Neural progenitor cell (in vitro differentiated cells): ENCODE results near the gene ALLC. TPM values are rescaled to one million over a fixed set of nuclear protein-coding genes. Genes with fewer than 3 reads are reported as not detected.

Experiments
- DNase-seq: peaks from one replicate; pipeline ENCODE4 v3.0.0-alpha.2; 2016; ENCODE audit warnings: low spot score
- H2AFZ ChIP-seq: fragments of 200-600 bp; sonication (generic); replicated peaks from 2 replicates; pipeline ENCODE4 v1.6.1; 2016; ENCODE audit warnings: antibody characterized with exemption
- H3F3A ChIP-seq: fragments of 200-600 bp; sonication (generic); 2 replicates; pipeline ENCODE4 v1.6.1; 2016; ENCODE audit warnings: antibody characterized with exemption, low read depth
- H3K27ac ChIP-seq: fragments of 200-600 bp; sonication (generic); 2 replicates; pipeline ENCODE4 v1.5.1; 2016; ENCODE audit warnings: mild to moderate bottlenecking
- H3K27me3 ChIP-seq: fragments of 200-600 bp; sonication (generic); 2 replicates; pipeline ENCODE4 v1.6.1; 2016; ENCODE audit warnings: mild to moderate bottlenecking, moderate library complexity
- H3K36me3 ChIP-seq: fragments of 200-600 bp; sonication (generic); 2 replicates; pipeline ENCODE4 v1.5.1; 2016
- H3K4me1 ChIP-seq: fragments of 200-600 bp; sonication (generic); 2 replicates; pipeline ENCODE4 v1.6.1; 2016; ENCODE audit warnings: mixed run types
- H3K4me2 ChIP-seq: fragments of 200-600 bp; sonication (generic); 2 replicates; pipeline ENCODE4 v1.6.1; 2016
- H3K4me3 ChIP-seq: fragments of 200-600 bp; sonication (generic); 2 replicates; pipeline ENCODE4 v1.5.1; 2016
- H3K79me2 ChIP-seq: fragments of 200-600 bp; sonication (generic); 2 replicates; pipeline ENCODE4 v1.6.1; 2016; ENCODE audit warnings: low read depth
- H3K9ac ChIP-seq: fragments of 200-600 bp; sonication (generic); 2 replicates; pipeline ENCODE4 v1.6.1; 2016
- H3K9me3 ChIP-seq: fragments of 200-600 bp; sonication (generic); 2 replicates; pipeline ENCODE4 v1.5.1; 2016; ENCODE audit warnings: low read depth
- H4K20me1 ChIP-seq: fragments of 200-600 bp; sonication (generic); 2 replicates; pipeline ENCODE4 v1.6.1; 2016; ENCODE audit warnings: low read depth
- H3K27ac Mint-ChIP-seq: 3 replicates; pipeline ENCODE4 v1.8.0; 2021; ENCODE audit warnings: mixed read lengths
- H3K27me3 Mint-ChIP-seq: 2 replicates; pipeline ENCODE4 v1.8.0; 2022; ENCODE audit warnings: low read depth, mild to moderate bottlenecking, inconsistent platforms, moderate library complexity, mixed read lengths; ENCODE audit not compliant: insufficient read depth
- H3K36me3 Mint-ChIP-seq: 3 replicates; pipeline ENCODE4 v1.8.0; 2021; ENCODE audit warnings: mixed read lengths
- H3K4me1 Mint-ChIP-seq: 3 replicates; pipeline ENCODE4 v1.8.0; 2021; ENCODE audit warnings: mixed read lengths
- H3K4me3 Mint-ChIP-seq: 3 replicates; pipeline ENCODE4 v1.8.0; 2021; ENCODE audit warnings: mild to moderate bottlenecking, moderate library complexity, mixed read lengths
- H3K9me3 Mint-ChIP-seq: 3 replicates; pipeline ENCODE4 v1.8.0; 2020; ENCODE audit warnings: mixed read lengths
- EZH2 ChIP-seq: fragments of 200-600 bp; sonication (generic); IDR thresholded peaks from 2 replicates; pipeline ENCODE4 v1.6.1; 2017; ENCODE audit warnings: antibody characterized with exemption, mild to moderate bottlenecking, moderate library complexity
- EZH2phosphoT487 ChIP-seq: fragments of 200-600 bp; sonication (generic); IDR thresholded peaks from 2 replicates; pipeline ENCODE4 v1.6.1; 2017; ENCODE audit warnings: antibody characterized with exemption
- total RNA-seq: library from RNA; depleted of rRNA; stranded (reverse); fragments of >200 nt; gene quantifications from 2 replicates; pipeline ENCODE4 v1.2.3, GENCODE V29; 2015; ENCODE audit warnings: low replicate concordance
- TF ChIP-seq, protein P1 (sequence below): fragments of 200-600 bp; sonication (generic); IDR thresholded peaks from 2 replicates; pipeline ENCODE4 v1.5.1; 2017; ENCODE audit warnings: antibody characterized with exemption, mild to moderate bottlenecking

Gene ALLC
- total RNA-seq, 1 donor from 2014 or later, result not detected

DNA sequence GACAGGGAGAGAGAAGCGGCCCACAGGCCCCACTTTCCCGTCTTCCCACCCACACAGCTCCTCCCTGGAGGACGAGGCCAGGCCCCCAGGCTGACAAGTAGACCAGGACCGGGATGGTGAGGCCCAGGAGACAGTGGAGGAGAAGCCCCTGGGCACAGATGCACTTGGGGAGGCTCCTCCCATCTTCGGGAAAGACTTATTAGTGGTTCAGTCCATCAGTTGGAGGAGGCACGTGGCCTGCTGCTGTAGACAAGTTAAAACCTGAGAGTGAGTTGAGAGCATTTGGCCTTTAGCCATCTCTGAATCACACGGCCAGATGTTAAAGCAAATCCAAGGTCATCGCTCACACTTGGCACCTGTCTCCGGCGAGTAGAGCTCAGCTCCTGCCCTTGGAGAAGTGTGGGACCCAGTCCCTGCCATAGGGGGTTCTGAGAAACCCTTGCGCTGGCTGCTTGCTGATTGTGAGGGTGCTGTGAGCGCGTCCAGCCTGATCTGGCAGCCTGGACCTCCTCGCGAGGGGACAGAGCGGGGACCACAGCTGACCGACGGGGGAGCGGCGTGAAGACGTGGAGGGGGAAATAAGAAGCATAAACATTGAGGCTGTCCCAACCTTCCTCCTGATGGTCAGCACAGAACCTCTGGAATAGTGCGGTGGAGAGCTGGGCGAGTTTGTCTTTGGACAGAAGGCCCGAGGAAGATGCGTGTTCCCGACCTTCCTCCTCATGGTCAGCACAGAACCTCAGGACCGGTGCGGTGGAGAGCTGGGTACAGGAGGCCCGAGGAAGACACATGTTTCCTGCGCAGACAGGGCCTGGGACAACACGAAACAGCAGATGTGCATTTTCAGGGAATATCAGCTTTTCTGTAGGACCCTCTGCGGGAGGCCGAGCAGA, 24.7 kb upstream of the ALLC start:
- H3K36me3 ChIP-seq, result no peaks in the 10 kb centered on the region
- H3K4me3 ChIP-seq, result no peak overlapping the region
- no peaks in the 10 kb centered on the region for H3K27me3 ChIP-seq
- Mint-ChIP-seq H3K9me3 (no peaks in the 10 kb centered on the region), H3K4me3 (peak overlapping the region; percentile 30), H3K36me3 (no peaks in the 10 kb centered on the region), H3K27ac (no peak overlapping the region), H3K4me1 (peaks cover 12% of the 10 kb centered on the region), H3K27me3 (peaks cover 13% of the 10 kb centered on the region)
- H3K4me2 ChIP-seq, result no peak overlapping the region
- H3K9ac ChIP-seq, result no peak overlapping the region
- H4K20me1 ChIP-seq, result no peaks in the 10 kb centered on the region
- no peaks in the 10 kb centered on the region for H3K4me1 ChIP-seq
- TF ChIP-seq EZH2phosphoT487, result no peak
- no peak for TF ChIP-seq EZH2
- TF ChIP-seq, protein P1, sequence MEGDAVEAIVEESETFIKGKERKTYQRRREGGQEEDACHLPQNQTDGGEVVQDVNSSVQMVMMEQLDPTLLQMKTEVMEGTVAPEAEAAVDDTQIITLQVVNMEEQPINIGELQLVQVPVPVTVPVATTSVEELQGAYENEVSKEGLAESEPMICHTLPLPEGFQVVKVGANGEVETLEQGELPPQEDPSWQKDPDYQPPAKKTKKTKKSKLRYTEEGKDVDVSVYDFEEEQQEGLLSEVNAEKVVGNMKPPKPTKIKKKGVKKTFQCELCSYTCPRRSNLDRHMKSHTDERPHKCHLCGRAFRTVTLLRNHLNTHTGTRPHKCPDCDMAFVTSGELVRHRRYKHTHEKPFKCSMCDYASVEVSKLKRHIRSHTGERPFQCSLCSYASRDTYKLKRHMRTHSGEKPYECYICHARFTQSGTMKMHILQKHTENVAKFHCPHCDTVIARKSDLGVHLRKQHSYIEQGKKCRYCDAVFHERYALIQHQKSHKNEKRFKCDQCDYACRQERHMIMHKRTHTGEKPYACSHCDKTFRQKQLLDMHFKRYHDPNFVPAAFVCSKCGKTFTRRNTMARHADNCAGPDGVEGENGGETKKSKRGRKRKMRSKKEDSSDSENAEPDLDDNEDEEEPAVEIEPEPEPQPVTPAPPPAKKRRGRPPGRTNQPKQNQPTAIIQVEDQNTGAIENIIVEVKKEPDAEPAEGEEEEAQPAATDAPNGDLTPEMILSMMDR, result no peak
- no peak overlapping the region for H3K27ac ChIP-seq
- no peak overlapping the region for H2AFZ ChIP-seq
- no peaks in the 10 kb centered on the region for H3K9me3 ChIP-seq
- no peak for DNase-seq
- H3F3A ChIP-seq, result no peaks in the 10 kb centered on the region
- H3K79me2 ChIP-seq, result no peaks in the 10 kb centered on the region

DNA sequence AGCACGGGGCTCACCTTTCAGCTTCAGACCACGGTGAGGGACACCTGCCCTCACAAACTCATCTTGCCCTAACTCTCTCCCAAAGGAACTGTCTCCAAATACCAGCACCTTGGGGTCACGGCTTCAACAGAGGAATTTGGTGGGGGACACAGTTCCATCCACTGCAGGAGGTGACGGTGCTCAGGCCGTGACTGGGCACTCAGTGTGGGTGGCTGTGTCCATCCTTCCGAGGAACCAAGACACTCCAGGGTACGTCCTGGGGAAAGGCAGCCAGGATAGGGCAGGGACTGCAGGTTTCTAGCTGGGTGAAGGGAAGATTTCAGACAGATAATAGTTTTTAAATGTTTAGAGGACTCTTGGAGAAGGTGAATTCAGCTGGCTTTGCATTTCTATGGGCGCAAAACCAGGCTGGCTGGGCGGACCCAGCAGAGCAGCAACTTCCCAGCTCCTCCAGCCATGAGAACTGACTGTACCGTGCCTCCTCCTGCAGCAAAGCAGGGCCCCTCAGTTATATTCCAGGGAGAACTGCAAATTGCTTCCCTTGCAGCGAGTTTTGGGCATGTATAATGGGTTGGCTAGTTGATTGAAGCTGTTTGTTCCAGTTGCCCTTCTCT, 23.9 kb upstream of the ALLC start:
- Mint-ChIP-seq H3K4me3 (no peak overlapping the region), H3K27ac (no peak overlapping the region), H3K9me3 (no peaks in the 10 kb centered on the region), H3K4me1 (peaks cover 7% of the 10 kb centered on the region), H3K27me3 (peaks cover 15% of the 10 kb centered on the region), H3K36me3 (no peaks in the 10 kb centered on the region)
- H3K4me2 ChIP-seq, result no peak overlapping the region
- no peaks in the 10 kb centered on the region for H3F3A ChIP-seq
- H3K27ac ChIP-seq, result no peak overlapping the region
- H3K36me3 ChIP-seq, result no peaks in the 10 kb centered on the region
- no peaks in the 10 kb centered on the region for H3K9me3 ChIP-seq
- H3K4me1 ChIP-seq, result no peaks in the 10 kb centered on the region
- no peaks in the 10 kb centered on the region for H3K27me3 ChIP-seq
- H3K4me3 ChIP-seq, result no peak overlapping the region
- no peak for DNase-seq
- H4K20me1 ChIP-seq, result no peaks in the 10 kb centered on the region
- no peak overlapping the region for H3K9ac ChIP-seq
- no peak overlapping the region for H2AFZ ChIP-seq
- no peak for TF ChIP-seq EZH2phosphoT487
- TF ChIP-seq EZH2, result no peak
- TF ChIP-seq, protein P1, result no peak
- no peaks in the 10 kb centered on the region for H3K79me2 ChIP-seq

DNA sequence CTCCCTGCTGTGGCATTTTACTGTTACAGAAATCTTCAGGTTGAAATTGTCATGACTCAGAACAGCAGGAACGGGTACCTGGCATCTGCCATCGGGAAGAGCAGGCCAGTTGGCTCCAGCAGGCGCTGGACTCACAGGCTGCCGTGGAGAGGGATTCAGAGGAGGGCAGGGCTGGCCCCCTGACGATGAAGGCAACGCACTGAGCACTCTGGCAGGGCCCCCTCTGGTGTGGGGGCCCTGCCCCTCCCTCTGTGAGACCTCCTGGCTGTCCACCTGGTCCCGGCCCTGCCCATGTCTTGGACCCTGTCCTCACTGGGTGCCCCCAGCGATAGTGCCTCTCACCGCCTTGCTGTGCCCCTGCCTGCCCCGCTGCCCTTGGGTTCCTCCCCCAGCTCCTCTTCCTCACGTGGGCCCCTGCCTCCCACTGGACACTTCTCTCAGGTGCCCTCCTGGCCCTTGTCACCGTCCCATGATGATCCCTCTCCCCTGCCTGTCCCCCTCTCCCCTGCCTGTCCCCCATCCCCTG, 23.3 kb upstream of the ALLC start:
- no peak overlapping the region for H2AFZ ChIP-seq

More for the DNA sequence above, 23.3 kb upstream of the ALLC start:
- no peaks in the 10 kb centered on the region for H3K9me3 ChIP-seq
- no peak overlapping the region for H3K9ac ChIP-seq
- Mint-ChIP-seq H3K36me3 (no peaks in the 10 kb centered on the region), H3K4me1 (peaks cover 7% of the 10 kb centered on the region), H3K27ac (no peak overlapping the region), H3K9me3 (no peaks in the 10 kb centered on the region), H3K4me3 (no peak overlapping the region), H3K27me3 (peaks cover 15% of the 10 kb centered on the region)
- H3F3A ChIP-seq, result no peaks in the 10 kb centered on the region
- H3K27me3 ChIP-seq, result no peaks in the 10 kb centered on the region
- H3K79me2 ChIP-seq, result no peaks in the 10 kb centered on the region
- no peak for DNase-seq
- H3K36me3 ChIP-seq, result no peaks in the 10 kb centered on the region
- H3K4me1 ChIP-seq, result no peaks in the 10 kb centered on the region
- no peak overlapping the region for H3K4me2 ChIP-seq
- no peak overlapping the region for H3K4me3 ChIP-seq
- no peak overlapping the region for H3K27ac ChIP-seq
- no peaks in the 10 kb centered on the region for H4K20me1 ChIP-seq
- TF ChIP-seq, protein P1, result no peak
- TF ChIP-seq EZH2phosphoT487, result no peak
- no peak for TF ChIP-seq EZH2
